GM21723 (cell line): Measurements from ENCODE around the gene TWF2.

Experiments
- ATAC-seq: cut with Tn5 transposase; IDR thresholded peaks from one replicate; pipeline ENCODE4 v1.9.1; 2021; ENCODE audit warnings: mild to moderate bottlenecking, moderate library complexity; ENCODE audit not compliant: unreplicated experiment

The TWF2 gene

GRCh38 chr3:52184690-52185089, 54.3 kb downstream of the TWF2 start:
- no peak for ATAC-seq

- no peak for ATAC-seq
Observed at GRCh38 chr3:52183786-52184445, 55.0 kb downstream of the TWF2 start.

GRCh38 chr3:52182691-52183090, 56.3 kb downstream of the TWF2 start:
- no peak for ATAC-seq

- no peak for ATAC-seq
Observed at GRCh38 chr3:52182196-52182595, 56.8 kb downstream of the TWF2 start.

DNA sequence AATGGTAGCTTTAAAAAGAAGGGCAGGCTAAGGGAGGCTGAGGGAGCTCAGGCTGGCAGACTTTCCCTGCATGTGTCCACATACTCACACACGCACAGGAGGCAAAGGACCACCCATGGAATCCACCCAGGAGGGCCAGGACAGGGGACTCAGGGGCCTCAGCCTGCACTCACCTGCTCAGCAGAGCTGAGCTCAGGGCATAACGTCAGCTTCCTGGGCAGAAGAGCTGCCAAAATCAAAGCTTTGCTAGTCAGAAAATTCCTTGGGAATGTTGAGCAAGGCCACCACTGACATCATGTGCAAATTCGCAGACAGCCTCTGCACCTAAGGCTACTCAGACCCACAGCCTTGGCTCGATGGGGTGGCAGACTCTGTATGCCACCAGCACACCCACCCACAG, 57.4 kb downstream of the TWF2 start:
- no peak for ATAC-seq
